ENCODE results near the gene MPRIP. TPM values are rescaled to one million over a fixed set of nuclear protein-coding genes. Genes with fewer than 3 reads are reported as not detected.

MPRIP gene
- polyA plus RNA-seq, 1 donor (not counting 4 experiments of a cell fraction or from before 2014, with no cell fraction given), result 113 TPM

DNA sequence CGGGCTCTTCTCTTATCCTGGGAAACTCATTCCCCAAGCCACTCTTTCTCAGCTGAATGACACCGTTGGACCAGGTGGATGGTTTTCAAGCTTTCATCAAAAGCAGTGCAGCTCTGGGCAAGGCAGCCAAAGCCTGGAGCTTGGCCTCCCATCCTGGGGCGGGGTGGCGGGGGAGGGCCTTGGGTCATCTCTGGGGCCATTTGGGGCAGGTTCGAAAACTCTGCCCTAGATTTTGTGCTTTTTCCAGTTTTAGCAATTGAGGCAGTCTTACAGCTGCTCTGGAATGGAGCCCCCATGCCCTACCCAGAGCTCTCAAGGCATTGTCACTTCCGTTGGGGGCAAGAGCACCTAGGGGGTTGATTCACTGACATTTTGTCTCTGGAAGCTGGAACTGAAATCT lies 9.1 kb downstream of the MPRIP start:
- H2AFZ ChIP-seq (ENCODE audit: control insufficient read depth, low read length), result no peak overlapping the region
- peaks cover 96% of the 10 kb centered on the region for H3K79me2 ChIP-seq (ENCODE audit: control insufficient read depth, insufficient read depth, low read length)
- H3K4me2 ChIP-seq (ENCODE audit: control insufficient read depth, extremely low read depth, insufficient read depth, low read depth, low read length), result peak overlapping the region; percentile 42
- H3K9ac ChIP-seq (ENCODE audit: control insufficient read depth, extremely low read depth, insufficient read depth, low read length), result no peak overlapping the region
- H3K4me1 ChIP-seq (ENCODE audit: control insufficient read depth, extremely low read depth, insufficient read depth, low read length), result peaks cover 37% of the 10 kb centered on the region
- dilution Hi-C loops (cut with MboI; ENCODE audit: extremely low pct_ligation_motif_present, low sequenced_read_pairs), result no loop called here
- H3K36me3 ChIP-seq (ENCODE audit: control insufficient read depth in 2 of 2, extremely low read depth in 1 of 2, insufficient read depth in 2 of 2, low read length in 2 of 2), result peaks cover 0 to 28% of the 10 kb centered on the region in 2 experiments
- peaks cover 14% of the 10 kb centered on the region for H3K9me1 ChIP-seq (ENCODE audit: control insufficient read depth, extremely low read depth, insufficient read depth, low read length)
- no peaks in the 10 kb centered on the region for H3K27me3 ChIP-seq (ENCODE audit: control insufficient read depth, extremely low read depth, insufficient read depth, low read length)
- H3K4me3 ChIP-seq (ENCODE audit: control insufficient read depth in 2 of 3, extremely low read depth in 1 of 3, insufficient read depth in 2 of 3, low read depth in 1 of 3, low read length in 3 of 3), result no peak overlapping the region
- TF ChIP-seq EZH2 (IDR thresholded peaks at IDR 0.05; ENCODE audit: low read length), result no peak
- TF ChIP-seq, protein P1, sequence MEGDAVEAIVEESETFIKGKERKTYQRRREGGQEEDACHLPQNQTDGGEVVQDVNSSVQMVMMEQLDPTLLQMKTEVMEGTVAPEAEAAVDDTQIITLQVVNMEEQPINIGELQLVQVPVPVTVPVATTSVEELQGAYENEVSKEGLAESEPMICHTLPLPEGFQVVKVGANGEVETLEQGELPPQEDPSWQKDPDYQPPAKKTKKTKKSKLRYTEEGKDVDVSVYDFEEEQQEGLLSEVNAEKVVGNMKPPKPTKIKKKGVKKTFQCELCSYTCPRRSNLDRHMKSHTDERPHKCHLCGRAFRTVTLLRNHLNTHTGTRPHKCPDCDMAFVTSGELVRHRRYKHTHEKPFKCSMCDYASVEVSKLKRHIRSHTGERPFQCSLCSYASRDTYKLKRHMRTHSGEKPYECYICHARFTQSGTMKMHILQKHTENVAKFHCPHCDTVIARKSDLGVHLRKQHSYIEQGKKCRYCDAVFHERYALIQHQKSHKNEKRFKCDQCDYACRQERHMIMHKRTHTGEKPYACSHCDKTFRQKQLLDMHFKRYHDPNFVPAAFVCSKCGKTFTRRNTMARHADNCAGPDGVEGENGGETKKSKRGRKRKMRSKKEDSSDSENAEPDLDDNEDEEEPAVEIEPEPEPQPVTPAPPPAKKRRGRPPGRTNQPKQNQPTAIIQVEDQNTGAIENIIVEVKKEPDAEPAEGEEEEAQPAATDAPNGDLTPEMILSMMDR (optimal IDR thresholded peaks at IDR 0.05 in 1 of 3, IDR thresholded peaks at IDR 0.05 in 1 of 3, conservative IDR thresholded peaks at IDR 0.05 in 1 of 3; ENCODE audit: extremely low read depth in 1 of 3, insufficient read depth in 2 of 3, low read length in 3 of 3), result no peak
- DNase-seq (ENCODE audit: low read depth, low spot score), result no peak
- FAIRE-seq, result no peak
- H4K20me1 ChIP-seq (ENCODE audit: control insufficient read depth, extremely low read depth, insufficient read depth, low read length), result peaks cover 46% of the 10 kb centered on the region
- H3K9me3 ChIP-seq (ENCODE audit: control insufficient read depth, low read depth, low read length), result no peaks in the 10 kb centered on the region
- H3K27ac ChIP-seq (ENCODE audit: control insufficient read depth, insufficient read depth, low read length), result no peak overlapping the region

DNA sequence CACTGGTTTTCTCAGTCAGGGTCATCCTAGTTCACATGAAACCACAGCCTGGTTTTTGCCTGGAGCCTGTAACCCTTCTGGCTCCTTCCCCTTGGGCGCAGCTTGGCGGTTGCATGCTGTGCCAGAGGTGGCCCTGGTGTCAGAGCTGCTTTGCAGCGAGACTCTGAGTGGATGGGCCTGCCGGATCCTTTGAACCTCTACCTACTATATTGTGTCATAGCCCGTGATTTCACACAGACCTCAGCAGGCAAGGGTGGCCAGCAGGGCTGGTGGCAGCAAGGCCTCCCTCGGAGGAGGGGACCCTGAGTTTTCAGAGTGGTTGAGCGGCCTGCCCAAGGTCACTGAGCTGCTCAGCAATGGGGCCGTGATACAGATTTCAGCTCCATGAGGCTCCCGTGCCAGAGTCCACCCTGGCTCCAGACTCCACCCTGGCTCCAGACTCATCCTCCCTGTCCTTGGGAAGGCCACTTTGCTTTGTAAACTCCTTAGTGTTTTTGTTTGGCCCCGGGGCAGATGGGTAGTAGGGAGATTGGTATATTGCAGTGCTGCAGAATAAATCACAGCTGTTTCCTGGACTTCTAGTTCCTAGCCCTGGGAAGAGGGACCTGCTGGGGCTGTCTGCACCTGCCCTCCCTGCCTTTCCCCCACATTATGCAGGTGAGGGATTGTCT lies 9.7 kb downstream of the MPRIP start:
- Histone ChIP-seq H3K27me3 (ENCODE audit: control insufficient read depth, extremely low read depth, insufficient read depth, low read length) (no peaks in the 10 kb centered on the region), H3K27ac (ENCODE audit: control insufficient read depth, insufficient read depth, low read length) (no peak overlapping the region), H3K4me2 (ENCODE audit: control insufficient read depth, extremely low read depth, insufficient read depth, low read depth, low read length) (peak overlapping the region; percentile 42), H3K4me1 (ENCODE audit: control insufficient read depth, extremely low read depth, insufficient read depth, low read length) (peaks cover 38% of the 10 kb centered on the region), H3K9me1 (ENCODE audit: control insufficient read depth, extremely low read depth, insufficient read depth, low read length) (peaks cover 15% of the 10 kb centered on the region), H3K36me3 (ENCODE audit: control insufficient read depth in 2 of 2, extremely low read depth in 1 of 2, insufficient read depth in 2 of 2, low read length in 2 of 2) (peaks cover under 1 to 28% of the 10 kb centered on the region in 2 experiments), H3K4me3 (ENCODE audit: control insufficient read depth in 2 of 3, extremely low read depth in 1 of 3, insufficient read depth in 2 of 3, low read depth in 1 of 3, low read length in 3 of 3) (no peak overlapping the region), H2AFZ (ENCODE audit: control insufficient read depth, low read length) (no peak overlapping the region), H3K9ac (ENCODE audit: control insufficient read depth, extremely low read depth, insufficient read depth, low read length) (no peak overlapping the region), H4K20me1 (ENCODE audit: control insufficient read depth, extremely low read depth, insufficient read depth, low read length) (peaks cover 51% of the 10 kb centered on the region), H3K79me2 (ENCODE audit: control insufficient read depth, insufficient read depth, low read length) (peaks cover 96% of the 10 kb centered on the region), H3K9me3 (ENCODE audit: control insufficient read depth, low read depth, low read length) (no peaks in the 10 kb centered on the region)
- DNase-seq (ENCODE audit: low read depth, low spot score) (no peak), FAIRE-seq (no peak)
- TF ChIP-seq, protein P1 (optimal IDR thresholded peaks at IDR 0.05 in 1 of 3, IDR thresholded peaks at IDR 0.05 in 1 of 3, conservative IDR thresholded peaks at IDR 0.05 in 1 of 3; ENCODE audit: extremely low read depth in 1 of 3, insufficient read depth in 2 of 3, low read length in 3 of 3), result no peak
- no peak for TF ChIP-seq EZH2 (IDR thresholded peaks at IDR 0.05; ENCODE audit: low read length)
- dilution Hi-C loops (cut with MboI; ENCODE audit: extremely low pct_ligation_motif_present, low sequenced_read_pairs), result no loop called here
